ENCODE data around the gene NIT2. TPM values are rescaled to one million over a fixed set of nuclear protein-coding genes. Genes with fewer than 3 reads are reported as not detected.

Gene NIT2
- total RNA-seq, 1 donor from 2014 or later, result 41.5 TPM

- Mint-ChIP-seq H3K9me3 (no peaks in the 10 kb centered on the region), H3K27ac (ENCODE audit: unreplicated experiment) (no peak overlapping the region), H3K36me3 (ENCODE audit: low read depth) (no peaks in the 10 kb centered on the region), H3K4me3 (peak overlapping the region; percentile 96), H3K27me3 (ENCODE audit: low read depth) (no peaks in the 10 kb centered on the region), H3K4me1 (peaks cover 46% of the 10 kb centered on the region)
- DNase-seq (ENCODE audit: low read depth, low spot score), result no peak
- no peak for TF ChIP-seq CTCF (conservative IDR thresholded peaks at IDR 0.05)
Observed at GRCh38 chr3:100399341-100400071, 64.9 kb downstream of the NIT2 start.

- no peaks in the 10 kb centered on the region for H3K9me3 Mint-ChIP-seq
- H3K4me1 Mint-ChIP-seq, result peaks cover 52% of the 10 kb centered on the region
- peak overlapping the region; percentile 96 for H3K4me3 Mint-ChIP-seq
- TF ChIP-seq CTCF (conservative IDR thresholded peaks at IDR 0.05), result no peak
- peak; percentile 6 for DNase-seq (ENCODE audit: low read depth, low spot score)
- H3K27me3 Mint-ChIP-seq (ENCODE audit: low read depth), result no peaks in the 10 kb centered on the region
- no peak overlapping the region for H3K27ac Mint-ChIP-seq (ENCODE audit: unreplicated experiment)
- H3K36me3 Mint-ChIP-seq (ENCODE audit: low read depth), result peaks cover 2% of the 10 kb centered on the region
Observed at GRCh38 chr3:100400419-100400779, 65.8 kb downstream of the NIT2 start.

- peaks cover 6% of the 10 kb centered on the region for H3K36me3 Mint-ChIP-seq (ENCODE audit: low read depth)
- no peak for TF ChIP-seq CTCF (conservative IDR thresholded peaks at IDR 0.05)
- H3K27ac Mint-ChIP-seq (ENCODE audit: unreplicated experiment), result peak within 1 kb of the TSS; percentile 98
- H3K9me3 Mint-ChIP-seq, result peaks cover 4% of the 10 kb centered on the region
- no peaks in the 10 kb centered on the region for H3K27me3 Mint-ChIP-seq (ENCODE audit: low read depth)
- DNase-seq (ENCODE audit: low read depth, low spot score), result peak; percentile 92
- H3K4me1 Mint-ChIP-seq, result peaks cover 56% of the 10 kb centered on the region
- peak within 1 kb of the TSS; percentile 96 for H3K4me3 Mint-ChIP-seq
Observed at GRCh38 chr3:100400780-100401673, 66.5 kb downstream of the NIT2 start, which contains the start of the genes LNP1 and TOMM70. Gene LNP1 (plus strand): TSS chr3:100401539. CDS start chr3:100429730, 28,191 bp downstream. Gene TOMM70 (minus strand): TSS chr3:100401089. CDS start chr3:100400949, 140 bp downstream.

DNA sequence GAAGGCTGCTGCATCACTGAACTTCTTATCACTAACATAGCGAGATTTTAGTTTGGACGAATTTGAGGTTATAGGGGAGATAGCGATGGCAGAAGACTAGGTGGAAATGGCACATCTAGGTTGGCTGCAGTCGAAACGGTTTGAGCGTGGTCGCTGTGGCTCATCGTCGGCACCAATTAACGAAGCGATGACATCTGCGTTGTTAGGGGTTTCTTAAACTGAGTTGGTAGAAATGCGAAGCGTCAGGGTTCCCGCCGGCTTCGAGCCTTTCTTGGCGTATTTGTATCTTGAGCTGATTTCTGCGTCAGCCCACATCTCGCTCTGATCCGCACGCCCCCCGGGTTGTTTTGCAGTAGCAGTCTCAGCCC, 67.1 kb downstream of the NIT2 start:
- Mint-ChIP-seq H3K4me1 (peaks cover 56% of the 10 kb centered on the region), H3K27me3 (ENCODE audit: low read depth) (no peaks in the 10 kb centered on the region), H3K27ac (ENCODE audit: unreplicated experiment) (peak overlapping the region; percentile 98), H3K9me3 (peaks cover 4% of the 10 kb centered on the region), H3K36me3 (ENCODE audit: low read depth) (peaks cover 6% of the 10 kb centered on the region), H3K4me3 (peak overlapping the region; percentile 96)
- TF ChIP-seq CTCF (conservative IDR thresholded peaks at IDR 0.05), result no peak
- DNase-seq (ENCODE audit: low read depth, low spot score), result no peak

GRCh38 chr3:100402256-100402655, 67.7 kb downstream of the NIT2 start:
- Mint-ChIP-seq H3K4me3 (peak overlapping the region; percentile 96), H3K9me3 (peaks cover 4% of the 10 kb centered on the region), H3K27me3 (ENCODE audit: low read depth) (no peaks in the 10 kb centered on the region), H3K4me1 (peaks cover 56% of the 10 kb centered on the region), H3K36me3 (ENCODE audit: low read depth) (peaks cover 8% of the 10 kb centered on the region), H3K27ac (ENCODE audit: unreplicated experiment) (peak overlapping the region; percentile 98)
- no peak for DNase-seq (ENCODE audit: low read depth, low spot score)
- no peak for TF ChIP-seq CTCF (conservative IDR thresholded peaks at IDR 0.05)

Data from neural crest cell (in vitro differentiated cells).